Activated CD4-positive, CD25-positive, alpha-beta regulatory T cell treated with anti-CD3 and anti-CD28 coated beads, Interleukin-2, amount 50 U/mL, for 16 hours (primary cell): Measurements from ENCODE around the gene FLRT2.

Experiments
- DNase-seq: peaks from one replicate; pipeline ENCODE4 v3.0.0-alpha.2; 2020; ENCODE audit warnings: low read depth, low spot score

Gene FLRT2

GRCh38 chr14:85530626-85531025, 682 bp downstream of the FLRT2 start:
- DNase-seq, result no peak

GRCh38 chr14:85531141-85531586, 1.2 kb downstream of the FLRT2 start:
- no peak for DNase-seq

- DNase-seq, result no peak
Observed at GRCh38 chr14:85531587-85532373, 1.8 kb downstream of the FLRT2 start.

DNA sequence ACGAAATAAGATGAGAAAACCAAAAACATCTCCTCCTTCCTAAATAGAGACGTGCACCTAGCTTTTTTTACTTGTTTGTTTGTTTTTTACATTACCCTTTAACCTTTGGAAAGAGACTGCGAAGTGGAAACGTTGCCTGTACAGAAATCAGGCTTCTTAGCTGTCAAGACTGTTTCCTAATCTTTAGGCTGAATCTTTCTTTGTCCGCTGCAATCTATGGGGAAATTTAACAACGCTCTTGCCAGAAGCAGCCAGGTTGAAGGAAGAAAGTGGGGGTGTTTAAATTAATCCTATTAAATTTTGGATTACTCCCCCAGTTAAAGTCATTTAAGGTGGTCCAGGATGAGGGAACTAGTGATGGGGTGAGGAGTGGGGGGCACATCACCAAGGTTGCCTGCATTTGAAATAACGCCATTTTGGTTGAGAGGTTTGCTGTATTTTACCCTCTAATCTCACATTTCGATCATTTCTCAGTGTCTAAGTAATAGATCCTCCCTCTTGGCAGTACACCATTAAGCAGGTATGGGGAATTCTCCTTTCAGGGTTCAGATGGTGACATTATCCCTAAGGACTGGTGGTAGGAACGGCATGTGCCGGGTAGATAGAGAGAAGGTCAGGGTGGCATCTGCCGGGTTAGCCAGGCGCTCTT, 2.6 kb downstream of the FLRT2 start:
- DNase-seq, result no peak

- no peak for DNase-seq
Observed at GRCh38 chr14:85533023-85533860, 3.3 kb downstream of the FLRT2 start.

GRCh38 chr14:85533861-85534291, 3.9 kb downstream of the FLRT2 start:
- no peak for DNase-seq

GRCh38 chr14:85534458-85535293, 4.7 kb downstream of the FLRT2 start:
- no peak for DNase-seq

DNA sequence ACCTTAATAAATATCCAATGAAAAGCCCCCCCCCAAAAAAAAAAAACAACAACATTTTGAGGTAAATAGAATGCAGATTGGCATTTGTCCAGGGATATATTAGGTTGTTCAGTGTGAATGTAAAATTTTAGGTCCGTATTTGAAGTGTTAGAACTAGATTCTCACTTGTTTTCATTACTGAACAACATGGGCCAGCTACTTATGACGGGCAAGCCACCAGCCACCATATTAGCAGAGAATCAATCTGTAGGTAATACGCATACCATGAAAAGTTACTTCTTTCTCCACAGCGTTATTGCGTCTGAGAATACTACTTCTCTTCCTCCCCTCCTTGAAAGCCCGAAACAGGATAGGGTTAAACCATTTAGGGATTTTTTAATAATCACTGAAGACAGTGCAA, 5.4 kb downstream of the FLRT2 start:
- no peak for DNase-seq

GRCh38 chr14:85535991-85536832, 6.3 kb downstream of the FLRT2 start:
- DNase-seq, result no peak

DNA sequence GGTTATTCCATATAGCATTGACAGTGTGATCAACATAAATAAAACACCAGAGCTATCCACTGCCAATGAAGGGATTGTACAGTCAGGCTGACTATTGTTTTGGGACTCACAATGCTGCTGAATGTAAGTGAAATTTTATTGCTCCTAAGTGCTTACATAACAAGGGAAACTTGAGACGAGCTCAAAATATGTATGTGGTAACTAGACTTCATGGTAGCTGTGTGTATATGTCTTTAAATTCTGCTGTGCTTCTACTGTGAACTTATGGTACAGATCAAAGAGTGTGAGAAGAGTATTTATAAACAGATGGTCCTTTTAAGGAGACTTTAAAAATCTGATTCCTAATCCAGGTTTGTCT, 6.9 kb downstream of the FLRT2 start:
- DNase-seq, result no peak

DNA sequence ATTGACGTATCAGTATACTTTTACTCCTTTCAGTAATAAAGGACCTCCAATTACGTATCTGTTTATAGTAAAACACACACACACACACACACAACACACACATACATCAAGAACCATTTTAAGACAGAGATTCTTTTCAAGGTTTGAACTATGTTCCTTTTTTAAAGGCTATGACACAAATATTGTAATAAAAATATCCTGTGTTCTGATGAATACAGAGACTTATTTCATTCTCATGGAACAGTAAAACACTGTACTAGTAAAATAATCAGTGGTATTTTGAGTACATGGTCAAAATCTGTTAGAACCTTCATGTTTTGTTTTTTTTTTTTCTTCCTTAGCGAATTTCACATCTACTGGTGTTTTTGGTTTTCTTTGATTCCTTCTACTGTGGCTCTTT, 7.6 kb downstream of the FLRT2 start:
- no peak for DNase-seq

GRCh38 chr14:85538636-85539035, 8.7 kb downstream of the FLRT2 start:
- DNase-seq, result no peak

DNA sequence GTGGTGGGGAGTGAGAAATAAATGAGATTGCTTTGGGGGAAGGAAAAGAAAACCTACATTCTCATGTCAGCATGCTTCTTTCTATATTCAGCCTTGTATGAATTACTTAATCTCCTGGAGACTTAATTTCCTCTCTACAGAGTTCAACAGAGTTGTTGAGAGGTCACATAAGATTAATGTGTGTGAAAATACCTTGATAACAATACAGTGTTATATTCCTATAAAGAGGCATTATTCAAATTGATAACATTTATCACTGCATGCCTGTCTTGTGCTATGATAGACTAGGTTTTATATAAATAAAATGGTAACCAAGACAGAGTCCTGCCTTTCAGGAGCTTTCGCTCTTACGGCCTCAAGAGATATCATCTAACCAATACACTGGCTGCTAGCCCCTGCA, 9.6 kb downstream of the FLRT2 start:
- DNase-seq, result no peak

DNA sequence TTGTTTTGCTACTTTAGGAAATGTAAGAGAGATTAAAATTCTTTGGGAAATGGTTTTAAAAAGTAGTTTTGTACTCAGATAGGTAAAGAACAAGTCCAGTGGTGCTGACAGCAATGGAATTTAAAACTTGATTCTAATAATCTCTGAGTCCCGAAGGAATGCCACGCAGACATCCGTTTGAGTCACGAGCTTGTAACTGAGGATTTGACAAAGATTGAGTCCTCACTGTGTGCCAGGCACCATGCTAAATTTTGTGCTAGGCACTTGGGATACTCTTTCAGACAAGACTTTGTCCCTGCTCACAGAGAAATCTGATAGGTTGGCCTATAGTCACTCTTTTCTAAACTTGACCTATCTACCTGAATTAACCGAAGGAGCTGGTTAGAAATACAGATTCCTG, 12.7 kb downstream of the FLRT2 start:
- no peak for DNase-seq

- DNase-seq, result no peak
Observed at GRCh38 chr14:85545738-85546137, 15.8 kb downstream of the FLRT2 start.

DNA sequence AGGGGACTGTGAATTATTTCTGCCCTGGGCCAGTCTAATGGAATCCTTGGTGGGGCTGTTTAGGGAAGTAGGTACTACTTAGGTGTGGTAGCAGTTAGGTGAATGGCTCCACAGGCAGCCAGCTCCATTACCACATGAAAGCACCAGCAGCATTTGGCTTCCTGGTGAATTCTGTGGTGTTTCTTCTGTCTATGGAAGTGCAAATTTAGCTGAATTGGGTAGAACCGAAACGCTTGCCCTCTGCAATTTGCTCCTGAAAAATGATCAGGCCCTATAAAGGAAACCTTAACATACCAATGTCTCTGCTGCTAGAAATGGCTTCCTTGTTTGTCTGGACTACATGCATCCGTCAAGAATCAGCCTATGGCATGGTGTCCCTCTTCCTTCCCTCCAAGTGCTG, 16.4 kb downstream of the FLRT2 start:
- DNase-seq, result no peak

- no peak for DNase-seq
Observed at GRCh38 chr14:85549697-85550096, 19.8 kb downstream of the FLRT2 start.

- DNase-seq, result no peak
Observed at GRCh38 chr14:85554106-85554505, 24.2 kb downstream of the FLRT2 start.

DNA sequence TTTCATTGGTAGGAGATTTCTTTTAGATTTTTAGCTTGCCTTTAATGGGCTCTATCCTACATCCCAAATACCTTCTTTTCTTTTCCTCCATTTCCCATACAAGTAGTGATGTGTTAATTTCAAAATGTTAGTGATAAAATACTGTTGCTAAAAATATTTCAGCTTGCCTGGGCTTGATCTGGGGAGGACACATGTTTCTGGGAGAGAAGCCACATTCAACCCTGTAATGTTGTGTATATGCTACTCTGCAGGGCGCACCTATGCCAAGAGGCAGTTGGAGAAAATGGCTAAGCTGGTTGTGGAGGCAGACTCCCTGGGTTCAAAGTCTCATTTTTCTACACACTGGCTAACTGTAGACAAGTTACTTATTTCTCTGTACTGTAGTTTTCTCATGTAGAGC, 26.3 kb downstream of the FLRT2 start:
- DNase-seq, result no peak

DNA sequence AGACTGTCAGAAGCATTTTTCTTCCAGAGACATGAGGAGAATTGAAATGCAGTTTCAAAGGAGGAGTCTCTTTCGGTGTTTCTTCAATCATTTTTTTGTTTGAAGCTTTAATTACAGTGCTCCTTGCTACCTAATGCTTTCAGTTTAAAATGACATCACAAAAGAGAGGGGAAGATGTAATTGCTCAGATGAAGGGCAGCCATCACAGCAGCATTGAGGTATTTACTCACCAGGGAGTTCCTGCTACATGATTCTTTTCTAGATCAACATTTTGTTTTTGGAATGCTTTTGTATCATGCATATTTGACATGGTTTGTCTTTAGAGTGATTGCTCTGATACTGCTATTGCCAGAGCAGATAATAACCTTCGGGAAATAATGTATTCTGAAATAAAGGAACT, 28.6 kb downstream of the FLRT2 start:
- no peak for DNase-seq

GRCh38 chr14:85562630-85563029, 32.7 kb downstream of the FLRT2 start:
- no peak for DNase-seq
